Umbilical cord (tissue), 2 donors: ENCODE results near the gene CMSS1. TPM values are rescaled to one million over a fixed set of nuclear protein-coding genes. Genes with fewer than 3 reads are reported as not detected.
"Not testable (repeated sequence)": the region's sequence is repeated elsewhere in the genome, so short reads cannot be mapped to it uniquely, and the experiment has no call there.

Experiments
- DNase-seq: peaks from one replicate; pipeline ENCODE4 v3.0.0-alpha.2; 2015; ENCODE audit warnings: low spot score
- total RNA-seq: library from RNA; depleted of rRNA; stranded (reverse); fragments of >200 nt; gene quantifications from one replicate; pipeline ENCODE4 v1.2.3, GENCODE V29; 2014; ENCODE audit warnings: low replicate concordance; ENCODE audit not compliant: insufficient read depth

Gene CMSS1
- total RNA-seq, 1 donor from 2014 or later, result 13.7 TPM

GRCh38 chr3:100081311-100081710 lies 263.6 kb downstream of the CMSS1 start:
- DNase-seq, result peak; percentile 70

DNA sequence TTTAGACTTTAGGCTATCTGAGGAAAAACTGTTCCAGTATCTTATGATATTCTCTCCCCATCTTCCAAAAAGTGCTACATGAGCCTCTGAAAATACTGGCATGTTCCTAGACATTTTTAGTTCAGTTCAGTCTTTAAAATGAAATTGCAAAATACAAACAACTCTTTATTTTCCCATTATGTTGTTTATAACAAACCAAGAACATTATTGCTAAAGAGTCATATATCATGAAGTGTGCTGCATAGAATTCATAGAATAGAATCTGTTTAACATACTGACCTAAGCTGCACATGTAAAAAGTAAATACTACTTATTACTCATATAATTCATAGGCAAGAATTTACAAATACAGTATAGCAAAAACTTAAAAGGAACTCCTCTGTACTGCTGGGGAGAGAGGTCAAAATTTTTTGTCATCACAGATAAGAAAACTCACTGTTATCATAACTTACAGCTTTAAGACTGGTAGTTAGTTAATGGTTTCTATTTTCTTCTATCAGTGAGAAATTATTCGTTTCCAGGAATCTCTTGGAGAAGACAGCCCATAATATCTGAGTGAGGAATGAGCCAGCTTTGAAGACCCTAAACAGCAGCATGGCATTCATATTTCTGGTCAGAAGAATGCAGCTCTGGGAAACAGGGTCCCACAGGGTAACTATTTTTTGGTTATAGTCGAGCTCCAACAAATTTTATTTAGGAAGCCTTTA lies 264.5 kb downstream of the CMSS1 start:
- DNase-seq, result peak; percentile 57

DNA sequence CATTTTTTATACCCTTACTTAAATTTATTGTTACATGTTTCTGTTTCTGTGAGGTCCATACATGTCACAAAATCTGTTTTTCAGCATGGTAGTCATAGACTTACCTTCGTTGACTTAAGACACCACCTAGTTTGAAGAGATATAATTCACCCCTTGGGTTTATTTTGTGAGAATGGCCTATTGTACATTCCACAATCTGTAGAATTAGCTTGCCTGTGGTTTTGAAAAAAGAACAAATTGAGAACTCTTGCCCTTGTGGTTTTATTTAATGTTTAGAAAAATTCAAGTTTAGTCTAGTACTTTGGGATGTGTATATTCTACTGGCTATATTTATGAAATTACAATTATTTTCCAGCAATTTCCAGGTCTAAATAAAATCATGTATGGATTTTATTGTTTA lies 265.1 kb downstream of the CMSS1 start:
- no peak for DNase-seq

DNA sequence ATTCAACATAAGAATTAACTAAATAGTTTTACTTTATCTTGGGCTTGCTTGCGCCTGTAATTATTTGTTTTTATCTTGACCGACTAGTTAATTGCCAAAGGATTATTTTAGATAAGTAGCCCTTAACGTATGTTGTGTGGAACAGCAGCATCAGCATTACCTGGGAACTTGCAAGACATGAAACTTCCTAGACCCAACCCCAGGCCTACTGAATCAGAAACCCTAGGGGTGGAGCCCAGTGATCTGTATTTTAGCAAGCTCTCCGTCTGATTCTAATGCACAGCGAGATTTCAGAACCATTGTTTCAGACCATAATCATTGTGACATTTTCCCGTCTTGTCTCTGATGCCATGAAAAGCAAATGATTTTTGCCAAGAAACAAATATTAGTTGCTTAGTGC lies 265.5 kb downstream of the CMSS1 start:
- no peak for DNase-seq

DNA sequence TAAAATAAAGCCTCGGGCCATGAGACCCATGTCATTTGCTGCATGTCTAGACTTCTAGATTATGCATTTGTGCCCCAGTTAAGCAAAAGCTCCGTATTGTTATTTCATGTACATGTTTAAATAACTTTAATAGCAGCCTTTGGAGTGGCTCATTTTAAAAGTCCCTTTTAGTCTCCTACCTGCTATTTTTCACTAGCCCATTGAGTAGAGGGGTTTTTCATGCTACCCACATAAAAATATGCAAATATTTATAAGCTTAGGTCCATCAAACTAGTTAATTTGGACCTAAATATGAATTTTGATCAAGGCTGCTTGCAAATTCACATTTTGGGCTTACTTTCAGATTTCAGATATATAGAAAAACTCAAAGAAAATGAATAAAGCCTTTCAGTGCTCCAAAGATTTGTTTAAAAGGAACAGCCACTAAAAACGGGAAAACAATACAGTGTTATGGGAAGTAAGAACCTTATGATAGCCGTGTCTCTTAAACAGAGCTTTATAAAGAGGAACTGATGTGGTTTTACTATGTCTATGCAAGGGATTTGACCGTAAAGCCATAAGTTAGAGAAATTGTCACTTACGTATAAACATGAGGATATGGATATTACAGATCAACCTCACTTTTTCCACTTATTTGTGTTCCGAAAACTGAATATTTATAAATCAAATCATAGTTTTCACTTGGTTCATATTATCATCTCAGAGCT lies 266.6 kb downstream of the CMSS1 start:
- no peak for DNase-seq

- no peak for DNase-seq
Measured at GRCh38 chr3:100086401-100086800, 268.7 kb downstream of the CMSS1 start.

- no peak for DNase-seq
Measured at GRCh38 chr3:100087198-100087597, 269.5 kb downstream of the CMSS1 start.

DNA sequence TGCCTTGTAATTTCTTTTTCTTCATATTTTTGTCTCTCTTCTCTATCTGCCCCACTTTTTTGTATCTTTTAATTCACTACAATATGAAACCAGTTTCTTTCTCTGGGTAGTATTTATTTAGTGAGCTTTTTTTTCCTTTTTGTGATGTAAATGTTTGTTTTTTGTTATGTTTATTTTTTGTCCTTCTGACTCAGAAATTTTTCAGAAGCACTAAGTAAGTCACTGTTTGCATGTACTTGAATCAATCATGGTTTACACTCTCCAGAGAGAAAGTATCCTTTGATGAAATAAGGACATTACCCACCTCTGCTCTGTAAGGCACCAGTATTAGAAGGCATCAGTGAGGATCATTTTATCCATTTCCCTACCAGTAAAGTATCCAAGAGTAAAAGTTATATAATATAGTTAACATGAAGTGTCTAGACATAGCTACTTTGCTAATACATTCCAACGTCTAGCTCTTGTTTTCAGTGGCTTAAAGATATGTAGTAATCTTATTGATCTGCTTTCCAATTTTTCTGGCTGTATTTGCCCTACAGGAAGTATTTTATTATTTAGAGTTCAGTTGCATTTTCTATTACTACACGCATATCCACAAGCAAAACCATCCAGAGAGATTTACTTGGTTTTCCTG lies 271.2 kb downstream of the CMSS1 start:
- DNase-seq, result no peak

DNA sequence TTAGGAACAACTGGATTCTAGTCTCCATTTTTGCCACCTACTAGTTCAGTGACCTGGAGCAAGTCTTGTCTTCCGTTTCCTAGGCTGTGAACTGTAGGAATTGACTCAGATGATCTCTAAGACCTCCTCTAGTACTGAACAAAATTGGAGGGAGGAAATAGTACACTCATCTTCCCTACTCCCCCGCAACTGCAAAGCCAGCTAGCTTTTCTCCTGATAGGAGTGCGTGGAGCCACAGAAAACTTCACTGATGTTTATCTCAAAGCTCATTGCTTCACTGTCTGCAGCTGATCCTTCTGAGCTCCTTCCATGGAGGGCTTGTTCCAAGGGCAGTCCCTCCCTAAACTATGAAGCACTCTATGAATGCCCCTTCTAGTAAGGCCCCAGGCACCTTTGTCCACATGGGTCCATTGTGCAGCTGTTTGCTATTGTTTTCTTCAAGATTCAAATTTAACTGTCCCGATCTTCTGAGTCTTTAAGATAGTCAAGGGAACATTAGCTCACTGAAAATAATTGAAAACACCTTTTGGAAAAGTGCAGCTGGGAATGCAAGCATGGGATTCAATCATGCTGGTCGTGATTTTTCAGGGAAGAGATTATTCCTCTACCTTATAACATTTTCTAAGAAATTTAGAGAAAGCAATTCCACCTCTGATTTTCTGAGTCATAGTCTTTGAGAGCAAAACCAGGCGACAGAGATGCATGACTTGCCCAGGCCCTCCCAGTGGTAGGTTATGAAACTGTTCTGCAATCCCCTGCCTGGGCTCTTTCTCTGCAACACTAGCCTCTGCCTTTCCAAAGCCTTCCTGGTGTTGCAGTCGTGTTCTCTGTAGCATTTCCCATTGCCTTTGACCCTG lies 272.4 kb downstream of the CMSS1 start:
- no peak for DNase-seq

- no peak for DNase-seq
Measured at GRCh38 chr3:100090669-100091005, 273.0 kb downstream of the CMSS1 start.

GRCh38 chr3:100093831-100094230 lies 276.2 kb downstream of the CMSS1 start:
- DNase-seq, result no peak

GRCh38 chr3:100096286-100096685 lies 278.6 kb downstream of the CMSS1 start:
- not testable (repeated sequence) for DNase-seq

- no peak for DNase-seq
Measured at GRCh38 chr3:100096866-100097265, 279.2 kb downstream of the CMSS1 start.

- DNase-seq, result peak; percentile 68
Measured at GRCh38 chr3:100097919-100098783, 280.5 kb downstream of the CMSS1 start.

DNA sequence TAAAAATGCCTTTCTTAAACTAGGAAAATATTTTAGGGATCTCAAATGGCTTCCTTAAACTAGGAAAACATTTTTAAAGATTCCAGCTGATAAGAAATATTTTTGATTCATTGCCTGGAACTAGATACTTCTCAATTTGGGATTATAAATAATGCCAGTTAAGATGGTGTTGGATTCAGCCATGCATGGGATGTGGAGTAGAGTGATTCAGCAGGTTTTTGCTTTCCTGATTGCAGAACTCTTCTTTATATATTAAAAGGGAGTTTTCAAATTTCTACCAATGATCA lies 281.1 kb downstream of the CMSS1 start:
- DNase-seq, result peak; percentile 79

DNA sequence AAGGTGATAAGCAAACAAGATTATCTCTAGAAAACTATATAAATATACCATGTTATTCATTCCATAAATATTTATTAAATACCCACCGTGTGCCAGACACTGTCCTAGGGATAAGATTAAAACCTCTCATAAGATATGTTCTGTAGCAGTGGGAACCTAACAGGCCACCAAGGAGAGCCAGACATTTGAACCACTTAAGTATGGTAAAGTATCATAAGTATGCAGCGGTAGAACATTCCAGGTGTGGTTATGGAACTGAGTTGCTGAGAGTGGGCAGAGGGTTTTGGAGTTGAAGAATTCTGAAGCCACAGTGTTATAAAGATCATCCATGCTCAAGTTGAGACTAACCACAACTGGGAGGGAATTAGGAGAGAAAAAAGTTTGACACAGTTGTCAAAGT lies 282.0 kb downstream of the CMSS1 start:
- no peak for DNase-seq

GRCh38 chr3:100100425-100100824 lies 282.8 kb downstream of the CMSS1 start:
- peak; percentile 40 for DNase-seq

- no peak for DNase-seq
Measured at GRCh38 chr3:100102757-100103156, 285.1 kb downstream of the CMSS1 start.

DNA sequence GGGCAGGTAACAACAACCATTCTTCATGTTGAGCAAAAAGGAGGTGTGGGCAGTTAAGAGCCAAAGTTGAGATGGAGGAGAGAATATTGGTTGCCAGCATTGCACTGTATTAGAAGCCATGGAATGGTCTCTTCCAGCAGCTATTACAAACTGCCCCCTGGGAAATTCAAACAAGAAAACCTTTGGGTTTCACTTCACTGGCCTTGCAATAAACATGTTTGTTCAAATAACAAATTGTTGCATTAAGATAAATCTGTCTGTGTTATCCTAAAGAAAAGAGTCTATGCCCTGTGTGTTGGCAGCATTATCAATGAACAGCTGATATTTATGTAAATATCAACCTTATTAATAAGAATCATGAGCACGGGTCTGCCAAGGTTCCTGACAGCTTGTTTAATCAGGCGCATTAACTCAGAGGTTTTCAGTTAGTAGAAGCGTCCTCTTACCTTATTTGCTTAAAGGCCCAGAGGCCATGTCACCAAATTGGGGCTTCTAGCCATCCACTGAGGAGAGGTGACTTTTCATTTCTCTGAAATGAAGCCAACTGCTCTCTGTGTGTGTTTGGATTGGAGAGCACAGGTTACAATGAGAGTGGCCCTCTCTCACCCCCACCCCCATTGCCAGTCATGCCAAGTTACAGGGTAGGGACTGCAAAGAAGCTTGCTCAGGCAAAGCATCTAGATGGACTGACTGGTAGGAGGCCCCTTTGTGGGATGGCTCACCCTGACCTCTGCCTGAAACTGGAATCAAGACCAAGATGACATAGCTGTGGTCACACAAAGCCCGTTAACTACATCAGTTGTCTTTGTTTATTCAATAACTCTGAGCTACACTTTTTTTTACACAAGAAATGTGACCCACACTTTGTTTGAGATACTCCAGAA lies 286.1 kb downstream of the CMSS1 start:
- no peak for DNase-seq

- DNase-seq, result no peak
Measured at GRCh38 chr3:100104442-100104798, 286.8 kb downstream of the CMSS1 start.
